Limb (tissue), 2 donors: Measurements from ENCODE around the gene MYRIP.
A peak's percentile ranks its signal among the peaks of the same experiment; 100 is the strongest.
"Not testable (repeated sequence)": the region's sequence is repeated elsewhere in the genome, so short reads cannot be mapped to it uniquely, and the experiment has no call there.

Source experiments
- DNase-seq, 2 donors: peaks; one replicate each; pipeline ENCODE4 v3.0.0-alpha.2; 2016; ENCODE audit errors: extremely low spot score in 2 of 2

MYRIP gene

GRCh38 chr3:39809181-39809994 is at the start of gene MYRIP:
Gene MYRIP (plus strand): TSS chr3:39809609. CDS start chr3:39900817, 91,208 bp downstream.
- peak; percentile 51 to 83 for DNase-seq

- DNase-seq: no peak
Measured at GRCh38 chr3:39760325-39760724, 49.1 kb upstream of the MYRIP start.

DNA sequence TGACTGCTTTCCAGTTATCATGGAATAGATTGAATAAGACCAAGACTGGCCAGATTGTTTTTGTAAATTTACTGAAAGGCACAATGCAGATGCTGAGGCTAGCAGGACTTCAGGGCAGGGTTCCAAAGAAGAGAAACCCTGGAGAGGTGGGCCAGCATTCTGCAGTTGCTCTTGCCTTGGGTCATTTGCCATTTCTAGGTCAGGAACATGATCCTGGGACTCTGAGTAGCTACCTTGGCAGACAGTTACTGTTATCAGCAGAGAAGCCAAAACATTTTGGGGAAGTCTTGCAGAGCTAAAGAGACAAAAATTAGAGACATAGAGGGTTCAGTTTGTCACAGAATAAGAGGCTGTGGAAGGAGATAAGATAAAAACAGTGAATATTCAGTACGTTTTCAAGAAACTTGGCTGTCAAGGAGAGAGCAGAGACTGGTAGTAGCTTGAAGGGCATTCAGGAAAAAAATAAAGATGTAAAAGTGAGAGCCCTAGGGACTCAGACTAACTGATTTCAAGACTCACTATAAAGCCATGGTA is 46.8 kb upstream of the MYRIP start:
- DNase-seq: no peak

GRCh38 chr3:39763390-39763789 is 46.0 kb upstream of the MYRIP start:
- no peak for DNase-seq

GRCh38 chr3:39765575-39765974 is 43.8 kb upstream of the MYRIP start:
- no peak for DNase-seq

- DNase-seq: no peak
Measured at GRCh38 chr3:39766433-39766832, 43.0 kb upstream of the MYRIP start.

DNA sequence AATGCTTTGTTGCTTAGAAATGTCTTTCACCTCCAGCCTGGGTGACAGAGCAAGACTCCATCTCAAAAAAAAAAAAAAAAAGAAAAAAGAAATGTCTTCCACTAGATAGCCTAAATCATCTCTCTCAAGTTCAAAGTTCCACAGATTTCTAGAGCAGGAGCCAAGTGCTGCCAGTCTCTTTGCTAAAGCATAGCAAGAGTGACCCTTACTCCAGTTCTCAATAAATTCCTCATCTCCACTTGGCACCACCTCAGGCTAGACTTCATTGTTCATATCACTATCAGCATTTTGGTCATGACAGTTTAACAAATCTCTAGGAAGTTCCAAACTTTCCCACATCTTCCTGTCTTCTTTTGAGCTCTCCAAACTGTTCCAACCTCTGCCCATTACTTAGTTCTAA is 42.5 kb upstream of the MYRIP start:
- DNase-seq: not testable (repeated sequence)

- not testable (repeated sequence) for DNase-seq
Measured at GRCh38 chr3:39778168-39778567, 31.2 kb upstream of the MYRIP start.

- no peak for DNase-seq
Measured at GRCh38 chr3:39779511-39780230, 29.7 kb upstream of the MYRIP start.

DNA sequence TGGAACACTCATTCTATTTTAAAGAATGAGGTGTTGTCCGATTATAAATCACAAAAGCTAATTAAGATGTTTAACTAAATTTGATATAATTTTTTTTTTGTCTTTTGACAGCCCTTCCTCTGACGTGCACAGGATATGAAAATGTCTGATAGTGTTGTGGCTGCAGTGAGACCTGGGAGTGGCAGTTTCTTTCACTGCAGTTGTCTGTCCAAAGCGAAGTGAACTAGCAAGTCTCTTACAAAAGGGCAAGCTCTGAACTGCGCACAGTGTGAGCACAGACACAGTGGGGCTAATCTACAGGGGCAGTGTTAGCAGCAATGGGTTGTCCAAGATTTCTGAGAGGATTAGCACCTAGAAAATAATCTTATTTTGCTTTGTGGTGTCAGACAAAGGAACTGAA is 29.1 kb upstream of the MYRIP start:
- DNase-seq: no peak

DNA sequence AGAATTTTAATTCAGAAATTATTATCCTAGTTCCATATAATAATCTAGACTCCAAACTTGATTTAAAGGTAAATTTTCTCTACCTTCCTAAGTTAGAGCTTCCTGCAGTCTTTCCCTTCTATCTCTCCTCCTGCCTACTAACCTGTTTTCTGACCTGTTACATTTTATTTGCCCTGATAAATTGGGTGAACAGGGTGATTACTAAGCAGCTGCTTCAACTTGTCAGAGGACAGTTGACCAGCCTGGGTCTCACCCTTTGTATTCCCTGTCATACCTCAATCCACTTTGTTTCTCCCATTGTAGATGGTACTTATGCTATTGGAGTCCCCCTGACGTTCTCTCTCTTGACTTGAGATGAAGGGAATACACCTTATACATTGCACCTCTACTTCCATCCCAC is 28.4 kb upstream of the MYRIP start:
- no peak for DNase-seq

GRCh38 chr3:39781632-39782031 is 27.8 kb upstream of the MYRIP start:
- DNase-seq: no peak

- DNase-seq: no peak
Measured at GRCh38 chr3:39783680-39784079, 25.7 kb upstream of the MYRIP start.

DNA sequence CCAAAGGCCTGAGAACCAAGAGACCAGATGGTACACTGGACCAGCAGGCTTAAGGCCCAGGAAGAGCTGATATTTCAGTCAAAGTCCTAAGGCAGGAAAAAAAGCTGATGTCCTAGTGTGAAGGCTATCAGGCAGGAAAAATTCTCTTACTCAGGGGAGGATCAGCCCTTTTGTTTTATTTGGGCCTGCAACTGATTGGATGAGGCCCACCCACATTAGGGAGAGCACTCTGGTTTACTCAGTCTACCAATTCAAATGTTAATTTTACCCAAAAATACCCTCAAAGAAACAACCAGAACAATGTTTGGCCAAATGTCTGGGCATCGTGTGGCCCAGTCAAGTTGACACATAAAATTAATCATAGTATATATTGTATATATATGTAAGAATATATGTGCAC is 24.5 kb upstream of the MYRIP start:
- no peak for DNase-seq

DNA sequence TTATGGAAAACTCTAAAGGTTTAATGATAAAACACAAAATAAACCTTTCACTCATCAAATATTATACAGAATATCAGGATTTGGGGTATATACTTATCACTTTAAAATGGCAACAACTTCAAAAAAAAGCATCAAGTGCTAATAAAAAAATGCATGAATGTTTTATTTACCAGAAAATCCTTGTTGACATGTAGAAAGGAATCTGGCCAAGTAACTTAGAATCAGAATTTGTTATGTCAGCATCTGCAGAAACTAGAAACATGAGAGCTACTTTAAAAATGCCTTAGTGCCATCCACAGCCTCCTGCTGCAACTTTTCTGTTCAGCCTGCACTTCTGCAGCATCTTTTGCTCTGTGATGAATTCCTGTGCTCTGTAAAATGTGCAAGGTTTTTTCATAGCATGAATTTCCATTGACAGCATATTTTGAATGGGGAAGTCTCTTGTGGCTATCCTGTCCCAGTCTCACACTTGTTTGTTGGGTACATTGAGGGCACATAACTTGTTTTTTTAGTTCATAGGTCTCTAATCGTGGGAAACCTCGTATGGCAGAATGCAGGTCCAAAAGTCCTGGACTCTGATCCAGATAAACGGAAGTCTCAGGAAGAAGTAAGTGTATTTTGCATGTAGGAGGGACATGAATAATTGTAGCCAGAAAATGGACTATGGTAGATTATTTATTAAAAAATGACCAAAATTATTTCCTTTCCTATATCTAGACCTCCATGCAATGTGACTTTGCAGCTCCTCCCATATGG is 21.1 kb upstream of the MYRIP start:
- no peak for DNase-seq

DNA sequence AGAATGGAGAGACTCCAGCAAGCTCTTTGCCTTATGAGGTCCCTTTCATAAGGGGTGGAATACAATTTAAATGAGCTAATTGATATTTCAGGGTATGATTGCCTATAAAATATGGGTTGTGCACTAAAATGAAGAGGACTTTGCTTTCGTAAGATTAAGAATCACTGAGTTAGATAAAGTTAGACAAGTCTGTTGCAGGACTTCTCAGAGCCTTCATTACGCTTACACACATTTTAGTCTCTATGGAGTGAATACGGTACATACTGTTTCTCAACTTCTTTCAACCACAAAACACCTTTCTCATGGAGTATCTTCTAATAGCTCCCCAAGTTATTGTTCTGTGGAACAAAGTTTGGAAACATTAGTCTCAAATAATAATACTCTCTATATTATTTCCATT is 17.8 kb upstream of the MYRIP start:
- no peak for DNase-seq

- DNase-seq: no peak
Measured at GRCh38 chr3:39794880-39795279, 14.5 kb upstream of the MYRIP start.

GRCh38 chr3:39801216-39801615 is 8.2 kb upstream of the MYRIP start:
- no peak for DNase-seq

DNA sequence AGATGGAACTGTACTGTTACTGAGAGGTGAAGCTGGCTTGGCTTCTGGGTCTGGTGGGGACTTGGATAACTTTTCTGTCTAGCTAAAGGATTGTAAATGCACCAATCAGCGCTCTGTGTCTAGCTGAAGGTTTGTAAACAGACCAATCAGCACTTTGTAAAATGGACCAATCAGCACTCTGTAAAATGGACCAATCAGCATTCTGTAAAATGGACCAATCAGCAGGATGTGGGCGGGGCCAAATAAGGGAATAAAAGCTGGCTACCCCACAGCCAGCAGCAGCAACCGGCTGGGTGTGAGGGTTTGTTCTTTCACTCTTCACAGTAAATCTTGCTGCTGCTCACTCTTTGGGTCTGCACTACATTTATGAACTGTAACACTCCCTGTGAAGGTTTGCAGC is 6.9 kb upstream of the MYRIP start:
- DNase-seq: not testable (repeated sequence)

- DNase-seq: no peak
Measured at GRCh38 chr3:39803956-39804355, 5.5 kb upstream of the MYRIP start.

DNA sequence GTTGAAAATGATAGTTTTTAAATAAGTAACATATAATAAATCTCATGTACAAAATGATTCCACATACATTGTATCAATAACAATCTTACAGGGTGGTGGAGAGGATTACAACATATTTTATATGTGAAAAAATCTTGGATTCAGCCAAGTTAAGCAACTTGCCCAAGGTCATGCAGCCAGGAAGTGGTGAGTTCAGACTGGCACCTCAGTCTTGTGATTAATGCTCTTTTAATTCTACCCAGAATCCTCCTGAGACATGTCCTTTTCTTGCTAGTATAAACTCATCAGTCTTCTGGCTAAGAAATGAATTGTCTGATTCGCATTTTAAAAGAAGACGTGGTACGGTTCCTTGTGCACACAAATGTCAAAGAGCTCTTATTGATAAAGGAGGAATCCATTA is 4.5 kb upstream of the MYRIP start:
- DNase-seq: no peak

GRCh38 chr3:39805650-39806049 is 3.8 kb upstream of the MYRIP start:
- no peak for DNase-seq
